Prostate gland (tissue), 2 donors: ENCODE data around the gene UBC.
"Not testable (repeated sequence)": the region's sequence is repeated elsewhere in the genome, so short reads cannot be mapped to it uniquely, and the experiment has no call there.

Source experiments
- POLR2A ChIP-seq: fragments of 450-650 bp; IDR thresholded peaks from one replicate; pipeline ENCODE4 v1.6.1; 2016; ENCODE audit warnings: antibody characterized with exemption, mild to moderate bottlenecking
- TF ChIP-seq, protein P1 (sequence below), 4 experiments: fragments of 200-600 bp in 2 of 4; fragments of 450-650 bp in 2 of 4; sonication (generic) in 2 of 4; IDR thresholded peaks; 1 replicate in 3 of 4; 2 replicates in 1 of 4; pipeline ENCODE4 v1.5.1; 2016 to 2019; ENCODE audit warnings: antibody characterized with exemption in 4 of 4, mild to moderate bottlenecking in 2 of 4, moderate library complexity in 2 of 4

DNA sequence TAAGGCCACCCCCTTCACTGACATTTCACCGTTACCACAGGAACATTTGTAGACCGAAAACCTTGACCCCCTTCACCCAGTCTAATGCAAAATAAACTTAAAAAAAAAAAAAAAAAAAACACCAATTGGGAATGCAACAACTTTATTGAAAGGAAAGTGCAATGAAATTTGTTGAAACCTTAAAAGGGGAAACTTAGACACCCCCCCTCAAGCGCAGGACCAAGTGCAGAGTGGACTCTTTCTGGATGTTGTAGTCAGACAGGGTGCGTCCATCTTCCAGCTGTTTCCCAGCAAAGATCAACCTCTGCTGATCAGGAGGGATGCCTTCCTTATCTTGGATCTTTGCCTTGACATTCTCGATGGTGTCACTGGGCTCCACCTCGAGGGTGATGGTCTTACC lies 2.9 kb downstream of the UBC start:
- TF ChIP-seq, protein P1, sequence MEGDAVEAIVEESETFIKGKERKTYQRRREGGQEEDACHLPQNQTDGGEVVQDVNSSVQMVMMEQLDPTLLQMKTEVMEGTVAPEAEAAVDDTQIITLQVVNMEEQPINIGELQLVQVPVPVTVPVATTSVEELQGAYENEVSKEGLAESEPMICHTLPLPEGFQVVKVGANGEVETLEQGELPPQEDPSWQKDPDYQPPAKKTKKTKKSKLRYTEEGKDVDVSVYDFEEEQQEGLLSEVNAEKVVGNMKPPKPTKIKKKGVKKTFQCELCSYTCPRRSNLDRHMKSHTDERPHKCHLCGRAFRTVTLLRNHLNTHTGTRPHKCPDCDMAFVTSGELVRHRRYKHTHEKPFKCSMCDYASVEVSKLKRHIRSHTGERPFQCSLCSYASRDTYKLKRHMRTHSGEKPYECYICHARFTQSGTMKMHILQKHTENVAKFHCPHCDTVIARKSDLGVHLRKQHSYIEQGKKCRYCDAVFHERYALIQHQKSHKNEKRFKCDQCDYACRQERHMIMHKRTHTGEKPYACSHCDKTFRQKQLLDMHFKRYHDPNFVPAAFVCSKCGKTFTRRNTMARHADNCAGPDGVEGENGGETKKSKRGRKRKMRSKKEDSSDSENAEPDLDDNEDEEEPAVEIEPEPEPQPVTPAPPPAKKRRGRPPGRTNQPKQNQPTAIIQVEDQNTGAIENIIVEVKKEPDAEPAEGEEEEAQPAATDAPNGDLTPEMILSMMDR (IDR thresholded peaks at IDR 0.05), result not testable (repeated sequence)
- TF ChIP-seq POLR2A, result not testable (repeated sequence)
